ENCODE data around the gene SDHB.
A peak's percentile ranks its signal among the peaks of the same experiment; 100 is the strongest.

Gene SDHB

GRCh38 chr1:17013491-17014320, 40.1 kb downstream of the SDHB start:
- DNase-seq: peak in 2 of 58 donors; percentile 6 to 17

GRCh38 chr1:17012775-17013490, 40.9 kb downstream of the SDHB start:
- no peak for DNase-seq

GRCh38 chr1:17011439-17012307, 42.2 kb downstream of the SDHB start, which contains the start of gene ATP13A2:
Gene ATP13A2 (minus strand): TSS chr1:17011928. CDS start chr1:17011738, 190 bp downstream.
- peak; percentile 16 to 94 (median 73) for DNase-seq

GRCh38 chr1:17011092-17011438, 42.8 kb downstream of the SDHB start:
- no peak for DNase-seq

GRCh38 chr1:17009706-17010105, 44.1 kb downstream of the SDHB start:
- no peak for DNase-seq

GRCh38 chr1:17008208-17008855, 45.5 kb downstream of the SDHB start:
- DNase-seq: no peak

GRCh38 chr1:17007121-17007520, 46.7 kb downstream of the SDHB start:
- no peak for DNase-seq

GRCh38 chr1:17005365-17005740, 48.5 kb downstream of the SDHB start:
- no peak for DNase-seq

- no peak for DNase-seq
Measured at GRCh38 chr1:17004466-17005364, 49.1 kb downstream of the SDHB start.

GRCh38 chr1:17002524-17002902, 51.3 kb downstream of the SDHB start:
- no peak for DNase-seq

GRCh38 chr1:17001760-17002523, 51.9 kb downstream of the SDHB start:
- DNase-seq: no peak

- no peak for DNase-seq
Measured at GRCh38 chr1:16999863-17000262, 54.0 kb downstream of the SDHB start.

GRCh38 chr1:16998589-16998988, 55.2 kb downstream of the SDHB start:
- DNase-seq: no peak

- DNase-seq: no peak
Measured at GRCh38 chr1:16996845-16997244, 57.0 kb downstream of the SDHB start.

GRCh38 chr1:16993521-16994038, 60.3 kb downstream of the SDHB start:
- no peak for DNase-seq

- DNase-seq: no peak
Measured at GRCh38 chr1:16992675-16993074, 61.2 kb downstream of the SDHB start.

GRCh38 chr1:16992102-16992501, 61.7 kb downstream of the SDHB start:
- no peak for DNase-seq

GRCh38 chr1:16991571-16991970, 62.3 kb downstream of the SDHB start:
- no peak for DNase-seq
